ENCODE data around the gene MAML1.

DNA sequence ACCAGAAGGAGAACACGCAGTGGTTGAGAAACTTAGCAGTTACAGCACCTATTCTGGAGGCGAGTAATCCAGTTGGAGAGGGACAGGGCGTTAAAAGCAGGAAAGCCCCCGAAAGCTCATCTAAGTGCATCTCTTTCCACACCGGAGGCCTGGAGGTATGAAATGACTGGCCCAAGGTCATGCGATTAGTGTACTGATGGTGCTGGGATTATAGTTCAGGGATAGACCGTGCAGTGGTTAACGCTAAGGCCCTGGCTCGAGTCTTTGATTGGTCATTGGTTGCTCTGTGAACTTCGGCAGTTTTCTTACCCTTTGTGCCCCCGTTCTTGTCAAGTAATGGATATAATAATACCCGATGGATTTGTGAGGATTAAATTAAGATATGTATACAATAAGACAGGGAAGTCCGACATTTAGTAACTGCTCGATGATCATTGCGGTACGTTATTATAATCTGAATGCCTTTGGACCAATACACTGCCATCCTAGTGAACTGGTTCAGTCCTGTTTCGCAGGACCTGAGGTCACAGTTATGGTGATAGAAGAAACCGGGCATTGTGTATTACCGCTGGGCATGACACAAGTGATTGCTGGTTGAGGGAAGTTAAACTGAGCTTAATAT lies 32.9 kb upstream of the MAML1 start:
- TF ChIP-seq, protein P1, sequence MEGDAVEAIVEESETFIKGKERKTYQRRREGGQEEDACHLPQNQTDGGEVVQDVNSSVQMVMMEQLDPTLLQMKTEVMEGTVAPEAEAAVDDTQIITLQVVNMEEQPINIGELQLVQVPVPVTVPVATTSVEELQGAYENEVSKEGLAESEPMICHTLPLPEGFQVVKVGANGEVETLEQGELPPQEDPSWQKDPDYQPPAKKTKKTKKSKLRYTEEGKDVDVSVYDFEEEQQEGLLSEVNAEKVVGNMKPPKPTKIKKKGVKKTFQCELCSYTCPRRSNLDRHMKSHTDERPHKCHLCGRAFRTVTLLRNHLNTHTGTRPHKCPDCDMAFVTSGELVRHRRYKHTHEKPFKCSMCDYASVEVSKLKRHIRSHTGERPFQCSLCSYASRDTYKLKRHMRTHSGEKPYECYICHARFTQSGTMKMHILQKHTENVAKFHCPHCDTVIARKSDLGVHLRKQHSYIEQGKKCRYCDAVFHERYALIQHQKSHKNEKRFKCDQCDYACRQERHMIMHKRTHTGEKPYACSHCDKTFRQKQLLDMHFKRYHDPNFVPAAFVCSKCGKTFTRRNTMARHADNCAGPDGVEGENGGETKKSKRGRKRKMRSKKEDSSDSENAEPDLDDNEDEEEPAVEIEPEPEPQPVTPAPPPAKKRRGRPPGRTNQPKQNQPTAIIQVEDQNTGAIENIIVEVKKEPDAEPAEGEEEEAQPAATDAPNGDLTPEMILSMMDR (conservative IDR thresholded peaks at IDR 0.05), result no peak
- no peak for TF ChIP-seq EZH2 (IDR thresholded peaks at IDR 0.05; ENCODE audit: low read depth)

Measured in PC-9 (cell line).